Neural crest cell (in vitro differentiated cells): Measurements from ENCODE around the gene AFAP1L2. TPM values are rescaled to one million over a fixed set of nuclear protein-coding genes. Genes with fewer than 3 reads are reported as not detected.
A peak's percentile ranks its signal among the peaks of the same experiment; 100 is the strongest.

Experiments
- DNase-seq: peaks from one replicate; pipeline ENCODE4 v3.0.0; 2021; ENCODE audit warnings: low read depth, mixed read lengths, low spot score
- H3K27ac Mint-ChIP-seq: one replicate; pipeline ENCODE4 v1.8.0; 2021; ENCODE audit warnings: mild to moderate bottlenecking, mixed read lengths; ENCODE audit not compliant: unreplicated experiment
- H3K27me3 Mint-ChIP-seq: 2 replicates; pipeline ENCODE4 v1.8.0; 2021; ENCODE audit warnings: low read depth, mild to moderate bottlenecking, mixed read lengths
- H3K36me3 Mint-ChIP-seq: 2 replicates; pipeline ENCODE4 v1.8.0; 2021; ENCODE audit warnings: low read depth, mild to moderate bottlenecking, mixed read lengths
- H3K4me1 Mint-ChIP-seq: 2 replicates; pipeline ENCODE4 v1.8.0; 2021; ENCODE audit warnings: mixed read lengths
- H3K4me3 Mint-ChIP-seq: one replicate; pipeline ENCODE4 v1.8.0; 2021; ENCODE audit warnings: mild to moderate bottlenecking, mixed read lengths
- H3K9me3 Mint-ChIP-seq: 2 replicates; pipeline ENCODE4 v1.8.0; 2021; ENCODE audit warnings: mixed read lengths
- CTCF ChIP-seq: fragments of 200-600 bp; sonication (generic); conservative IDR thresholded peaks from 2 replicates; pipeline ENCODE4 v1.5.0; 2021; ENCODE audit warnings: antibody characterized with exemption, mild to moderate bottlenecking
- total RNA-seq: library from RNA; stranded (reverse); gene quantifications from 2 replicates; pipeline ENCODE4 v1.2.1, GENCODE V29; 2021

AFAP1L2 gene
- total RNA-seq, 1 donor from 2014 or later = 72.1 TPM

GRCh38 chr10:114306116-114306973, 98.0 kb downstream of the AFAP1L2 start:
- DNase-seq = no peak
- no peaks in the 10 kb centered on the region for H3K36me3 Mint-ChIP-seq
- no peak overlapping the region for H3K27ac Mint-ChIP-seq
- TF ChIP-seq CTCF = no peak
- no peaks in the 10 kb centered on the region for H3K9me3 Mint-ChIP-seq
- peaks cover 3% of the 10 kb centered on the region for H3K27me3 Mint-ChIP-seq
- peaks cover 46% of the 10 kb centered on the region for H3K4me1 Mint-ChIP-seq
- H3K4me3 Mint-ChIP-seq = peak overlapping the region; percentile 48

- Mint-ChIP-seq H3K9me3 (no peaks in the 10 kb centered on the region), H3K4me1 (peaks cover 39% of the 10 kb centered on the region), H3K36me3 (no peaks in the 10 kb centered on the region), H3K27me3 (peaks cover 3% of the 10 kb centered on the region), H3K4me3 (no peak overlapping the region), H3K27ac (no peak overlapping the region)
- no peak for TF ChIP-seq CTCF
- no peak for DNase-seq
Observed at GRCh38 chr10:114305521-114305925, 98.8 kb downstream of the AFAP1L2 start.

- Mint-ChIP-seq H3K36me3 (peaks cover 3% of the 10 kb centered on the region), H3K4me3 (peak overlapping the region; percentile 82), H3K4me1 (peaks cover 34% of the 10 kb centered on the region), H3K27ac (no peak overlapping the region), H3K9me3 (no peaks in the 10 kb centered on the region), H3K27me3 (peaks cover 3% of the 10 kb centered on the region)
- peak; percentile 53 for DNase-seq
- TF ChIP-seq CTCF = peak; percentile 62
Observed at GRCh38 chr10:114304571-114305421, 99.5 kb downstream of the AFAP1L2 start.

- peaks cover 3% of the 10 kb centered on the region for H3K27me3 Mint-ChIP-seq
- DNase-seq = peak; percentile 88
- H3K27ac Mint-ChIP-seq = peak overlapping the region; percentile 75
- H3K4me1 Mint-ChIP-seq = peaks cover 29% of the 10 kb centered on the region
- H3K4me3 Mint-ChIP-seq = peak overlapping the region; percentile 82
- peak; percentile 82 for TF ChIP-seq CTCF
- H3K9me3 Mint-ChIP-seq = no peaks in the 10 kb centered on the region
- peaks cover 8% of the 10 kb centered on the region for H3K36me3 Mint-ChIP-seq
Observed at GRCh38 chr10:114304017-114304570, 100.2 kb downstream of the AFAP1L2 start.

GRCh38 chr10:114303556-114303955, 100.7 kb downstream of the AFAP1L2 start:
- no peaks in the 10 kb centered on the region for H3K9me3 Mint-ChIP-seq
- H3K4me3 Mint-ChIP-seq = peak overlapping the region; percentile 82
- no peak for DNase-seq
- H3K4me1 Mint-ChIP-seq = peaks cover 25% of the 10 kb centered on the region
- H3K27ac Mint-ChIP-seq = peak overlapping the region; percentile 75
- no peak for TF ChIP-seq CTCF
- H3K27me3 Mint-ChIP-seq = peaks cover 3% of the 10 kb centered on the region
- peaks cover 11% of the 10 kb centered on the region for H3K36me3 Mint-ChIP-seq
